NT2/D1 (cell line): ENCODE data around the gene COA1.

ENCODE experiments used
- SUZ12 ChIP-seq: IDR thresholded peaks from 2 replicates; pipeline ENCODE4 v1.6.1; 2011; ENCODE audit not compliant: insufficient read length, insufficient read depth; ENCODE audit errors: extremely low read depth
- YY1 ChIP-seq: IDR thresholded peaks from 2 replicates; pipeline ENCODE4 v1.6.1; 2011; ENCODE audit not compliant: insufficient read length, insufficient read depth

DNA sequence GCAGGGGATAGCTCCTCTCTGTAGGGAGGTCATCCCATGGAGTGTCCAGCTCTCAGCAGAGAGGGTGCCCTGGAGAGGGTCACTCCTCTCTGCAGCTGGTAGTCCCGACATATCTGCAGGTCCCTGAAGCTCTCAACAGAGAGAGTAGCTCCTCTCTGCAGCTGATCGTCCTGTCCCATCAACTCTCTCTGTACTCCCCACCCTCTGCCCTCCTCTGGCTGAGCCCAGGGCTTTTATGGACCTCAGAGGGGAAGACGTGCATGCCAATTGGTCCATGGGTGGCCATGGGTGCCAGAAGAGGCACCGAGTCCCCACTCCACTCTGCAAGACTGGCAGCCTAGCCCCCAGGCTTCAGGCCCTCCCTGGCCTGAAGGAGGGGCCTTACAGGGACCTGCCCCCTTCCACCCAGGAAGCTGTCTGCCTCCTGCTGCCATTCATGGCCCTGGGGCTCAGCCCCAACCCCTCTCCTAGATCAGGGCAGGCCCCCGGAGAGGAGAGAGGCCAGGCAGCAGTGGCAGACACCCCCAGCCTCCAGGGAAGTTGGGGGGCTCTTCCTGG lies 20.1 kb upstream of the COA1 start:
- TF ChIP-seq YY1 (no peak), SUZ12 (no peak)
